Natural killer cell (primary cell): ENCODE results near the gene LYPD8. TPM values are rescaled to one million over a fixed set of nuclear protein-coding genes. Genes with fewer than 3 reads are reported as not detected.
"Not testable (repeated sequence)": the region's sequence is repeated elsewhere in the genome, so short reads cannot be mapped to it uniquely, and the experiment has no call there.

ENCODE experiments used
- ATAC-seq, 3 donors: fragments of 150-1000 bp in 2 of 3; fragments of 200-7000 bp in 1 of 3; cut with Tn5 transposase; 1 replicate in 1 of 3; 2 replicates in 2 of 3; pipeline ENCODE4 v1.10.0; 2021; ENCODE audit warnings: mild to moderate bottlenecking in 2 of 3, moderate library complexity in 2 of 3
- DNase-seq, 2 donors: peaks; one replicate each; pipeline versions ENCODE4 v3.0.0 to v3.0.0-alpha.2; 2013 to 2021; ENCODE audit warnings: mixed read lengths in 1 of 2
- H3K27ac ChIP-seq: one replicate; pipeline ENCODE4 v1.5.1; 2013; ENCODE audit warnings: mild to moderate bottlenecking, low read length
- H3K27me3 ChIP-seq: one replicate; pipeline ENCODE4 v1.6.1; 2013; ENCODE audit warnings: low read length; ENCODE audit not compliant: control insufficient read depth, insufficient read depth
- H3K36me3 ChIP-seq: one replicate; pipeline ENCODE4 v1.6.1; 2013; ENCODE audit warnings: low read length; ENCODE audit not compliant: control insufficient read depth, insufficient read depth
- H3K4me1 ChIP-seq: one replicate; pipeline ENCODE4 v1.6.1; 2013; ENCODE audit warnings: low read length; ENCODE audit not compliant: control insufficient read depth, insufficient read depth
- H3K4me3 ChIP-seq: one replicate; pipeline ENCODE4 v1.5.1; 2013; ENCODE audit warnings: low read length
- H3K9me3 ChIP-seq: one replicate; pipeline ENCODE4 v1.6.1; 2013; ENCODE audit warnings: low read length; ENCODE audit not compliant: control insufficient read depth, insufficient read depth
- H3K27ac Mint-ChIP-seq, 2 donors: one replicate each; pipeline ENCODE4 v1.8.0; 2022; ENCODE audit warnings: mild to moderate bottlenecking in 2 of 2, mixed read lengths in 2 of 2, moderate library complexity in 1 of 2
- H3K27me3 Mint-ChIP-seq, 2 donors: one replicate each; pipeline ENCODE4 v1.8.0; 2022; ENCODE audit warnings: low read depth in 2 of 2, mixed read lengths in 2 of 2
- H3K36me3 Mint-ChIP-seq: one replicate; pipeline ENCODE4 v1.8.0; 2022; ENCODE audit warnings: mixed read lengths
- H3K4me1 Mint-ChIP-seq, 2 donors: one replicate each; pipeline ENCODE4 v1.8.0; 2022; ENCODE audit warnings: mixed read lengths in 2 of 2
- H3K4me3 Mint-ChIP-seq: one replicate; pipeline ENCODE4 v1.8.0; 2022; ENCODE audit warnings: mild to moderate bottlenecking, moderate library complexity, mixed read lengths
- H3K9me3 Mint-ChIP-seq, 2 donors: one replicate each; pipeline ENCODE4 v1.8.0; 2022; ENCODE audit warnings: mixed read lengths in 2 of 2
- WGBS: methylation state at CpG from one replicate; pipeline ENCODE4 v1.1.7; 2013; ENCODE audit warnings: missing lambda C conversion rate; ENCODE audit not compliant: insufficient coverage; 5-methylcytosine and 5-hydroxymethylcytosine counted together
- intact Hi-C: fragments of 100-400 bp; cut with micrococcal nuclease; formaldehyde crosslinking; loops from one replicate; pipeline ENCODE4 v1.14.2; 2022
- total RNA-seq, 4 donors: library from RNA; stranded (reverse); fragments of 120-200 nt in 1 of 4; gene quantifications; one replicate each; pipeline versions ENCODE4 v1.2.3 to v1.2.4, GENCODE V29; 2013 to 2022
- TF ChIP-seq, protein P1 (sequence below): fragments of 200-600 bp; IDR thresholded peaks from one replicate; pipeline ENCODE4 v1.8.0; 2022; ENCODE audit warnings: antibody characterized with exemption

The LYPD8 gene
- total RNA-seq, 3 donors from 2014 or later (not counting 1 experiment from before 2014, with no cell fraction given), result not detected

DNA sequence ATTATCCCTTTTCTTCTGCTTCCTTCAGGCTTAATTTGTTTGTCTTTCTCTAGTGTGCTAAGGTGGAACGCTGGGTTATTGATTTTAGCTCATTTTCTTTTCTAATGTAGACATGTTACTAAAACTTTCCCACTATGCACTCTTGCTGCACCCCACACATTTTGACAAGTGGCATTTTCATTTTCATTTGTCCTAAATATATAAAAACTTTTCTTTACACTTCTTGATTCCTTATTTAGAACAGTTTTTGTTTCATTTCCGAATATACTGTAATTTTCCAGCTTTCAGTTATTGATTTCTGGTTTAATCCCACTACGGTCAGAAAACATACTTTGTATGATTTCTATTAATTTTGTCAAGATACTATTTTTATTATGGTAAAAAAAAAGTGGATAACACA lies 44.9 kb upstream of the LYPD8 start:
- H3K4me3 Mint-ChIP-seq, result no peak overlapping the region
- H3K27me3 Mint-ChIP-seq, result peaks cover 11 to 20% of the 10 kb centered on the region in 2 donors
- WGBS, result 67% methylated on average over 1 of the region's 3 CpGs
- Histone ChIP-seq H3K27me3 (no peaks in the 10 kb centered on the region), H3K27ac (no peak overlapping the region), H3K36me3 (no peaks in the 10 kb centered on the region), H3K4me1 (peaks cover 11% of the 10 kb centered on the region), H3K4me3 (no peak overlapping the region), H3K9me3 (no peaks in the 10 kb centered on the region)
- peaks cover 12% of the 10 kb centered on the region in 2 donors for H3K4me1 Mint-ChIP-seq
- TF ChIP-seq, protein P1, sequence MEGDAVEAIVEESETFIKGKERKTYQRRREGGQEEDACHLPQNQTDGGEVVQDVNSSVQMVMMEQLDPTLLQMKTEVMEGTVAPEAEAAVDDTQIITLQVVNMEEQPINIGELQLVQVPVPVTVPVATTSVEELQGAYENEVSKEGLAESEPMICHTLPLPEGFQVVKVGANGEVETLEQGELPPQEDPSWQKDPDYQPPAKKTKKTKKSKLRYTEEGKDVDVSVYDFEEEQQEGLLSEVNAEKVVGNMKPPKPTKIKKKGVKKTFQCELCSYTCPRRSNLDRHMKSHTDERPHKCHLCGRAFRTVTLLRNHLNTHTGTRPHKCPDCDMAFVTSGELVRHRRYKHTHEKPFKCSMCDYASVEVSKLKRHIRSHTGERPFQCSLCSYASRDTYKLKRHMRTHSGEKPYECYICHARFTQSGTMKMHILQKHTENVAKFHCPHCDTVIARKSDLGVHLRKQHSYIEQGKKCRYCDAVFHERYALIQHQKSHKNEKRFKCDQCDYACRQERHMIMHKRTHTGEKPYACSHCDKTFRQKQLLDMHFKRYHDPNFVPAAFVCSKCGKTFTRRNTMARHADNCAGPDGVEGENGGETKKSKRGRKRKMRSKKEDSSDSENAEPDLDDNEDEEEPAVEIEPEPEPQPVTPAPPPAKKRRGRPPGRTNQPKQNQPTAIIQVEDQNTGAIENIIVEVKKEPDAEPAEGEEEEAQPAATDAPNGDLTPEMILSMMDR, result no peak
- intact Hi-C loops, result no loop called here
- no peaks in the 10 kb centered on the region for H3K36me3 Mint-ChIP-seq
- H3K27ac Mint-ChIP-seq, result no peak overlapping the region
- no peaks in the 10 kb centered on the region for H3K9me3 Mint-ChIP-seq
- DNase-seq (no peak), ATAC-seq (no peak)

GRCh38 chr1:248798791-248799190 lies 43.2 kb upstream of the LYPD8 start:
- Mint-ChIP-seq H3K27ac (no peak overlapping the region), H3K9me3 (peaks cover 2 to 3% of the 10 kb centered on the region in 2 donors), H3K27me3 (peaks cover 11 to 20% of the 10 kb centered on the region in 2 donors), H3K4me1 (no peaks in the 10 kb centered on the region), H3K4me3 (no peak overlapping the region), H3K36me3 (peaks cover 5% of the 10 kb centered on the region)
- TF ChIP-seq, protein P1, result no peak
- WGBS, result 89% methylated on average over 2 of the region's 3 CpGs
- Histone ChIP-seq H3K36me3 (no peaks in the 10 kb centered on the region), H3K27ac (no peak overlapping the region), H3K9me3 (no peaks in the 10 kb centered on the region), H3K4me1 (no peaks in the 10 kb centered on the region), H3K27me3 (no peaks in the 10 kb centered on the region), H3K4me3 (no peak overlapping the region)
- DNase-seq, result no peak
- ATAC-seq, result no peak
- intact Hi-C loops, result no loop called here

DNA sequence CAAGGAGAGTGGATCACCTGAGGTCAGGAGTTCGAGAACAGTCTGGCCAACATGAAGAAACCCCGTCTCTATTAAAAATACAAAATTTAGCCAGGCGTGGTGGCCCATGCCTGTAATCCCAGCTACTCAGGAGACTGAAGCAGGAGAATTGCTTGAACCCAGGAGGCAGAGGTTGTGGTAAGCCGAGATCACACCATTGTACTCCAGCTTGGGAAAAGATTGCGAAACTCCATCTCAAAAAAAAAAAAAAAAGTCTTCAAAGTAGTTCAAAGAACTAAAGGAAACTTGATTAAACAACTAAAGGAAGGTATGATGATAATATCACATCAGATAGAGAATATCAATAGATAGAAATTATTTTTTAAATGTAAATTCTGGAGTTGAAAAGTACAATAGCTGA lies 39.1 kb upstream of the LYPD8 start:
- H3K36me3 ChIP-seq, H3K4me1 ChIP-seq, H3K27ac Mint-ChIP-seq, H3K4me3 Mint-ChIP-seq, H3K4me3 ChIP-seq, DNase-seq, H3K27me3 ChIP-seq, H3K9me3 Mint-ChIP-seq, H3K9me3 ChIP-seq, H3K27ac ChIP-seq, H3K36me3 Mint-ChIP-seq, ATAC-seq, H3K4me1 Mint-ChIP-seq, intact Hi-C loops: not testable (repeated sequence)
- peaks cover 3 to 20% of the 10 kb centered on the region in 2 donors for H3K27me3 Mint-ChIP-seq
- 94% methylated on average over 5 of the region's 5 CpGs for WGBS

GRCh38 chr1:248793592-248793991 lies 38.0 kb upstream of the LYPD8 start:
- TF ChIP-seq, protein P1, result no peak
- Histone ChIP-seq H3K27me3 (no peaks in the 10 kb centered on the region), H3K36me3 (no peaks in the 10 kb centered on the region), H3K27ac (no peak overlapping the region), H3K4me3 (no peak overlapping the region), H3K4me1 (no peaks in the 10 kb centered on the region), H3K9me3 (no peaks in the 10 kb centered on the region)
- H3K27ac Mint-ChIP-seq, result no peak overlapping the region
- ATAC-seq (no peak), DNase-seq (no peak)
- H3K9me3 Mint-ChIP-seq, result peaks cover 2 to 3% of the 10 kb centered on the region in 2 donors
- H3K36me3 Mint-ChIP-seq, result peaks cover 7% of the 10 kb centered on the region
- H3K4me1 Mint-ChIP-seq, result no peaks in the 10 kb centered on the region
- peaks cover 3 to 15% of the 10 kb centered on the region in 2 donors for H3K27me3 Mint-ChIP-seq
- H3K4me3 Mint-ChIP-seq, result no peak overlapping the region
- intact Hi-C loops, result no loop called here
